ENCODE data around the gene SLIT3.

- TF ChIP-seq CTCF (conservative IDR thresholded peaks at IDR 0.05; ENCODE audit: low read depth, low read length) (no peak), EZH2 (IDR thresholded peaks at IDR 0.05; ENCODE audit: low read length, unreplicated experiment) (no peak)
Measured at GRCh38 chr5:168870910-168871309, 430.0 kb downstream of the SLIT3 start.

All from PC-3 (cell line).